ENCODE measurements around the gene KCNJ8. TPM values are rescaled to one million over a fixed set of nuclear protein-coding genes. Genes with fewer than 3 reads are reported as not detected.

KCNJ8 gene
- 10 to 100 TPM; 15.2 to 26.2 TPM for total RNA-seq

DNA sequence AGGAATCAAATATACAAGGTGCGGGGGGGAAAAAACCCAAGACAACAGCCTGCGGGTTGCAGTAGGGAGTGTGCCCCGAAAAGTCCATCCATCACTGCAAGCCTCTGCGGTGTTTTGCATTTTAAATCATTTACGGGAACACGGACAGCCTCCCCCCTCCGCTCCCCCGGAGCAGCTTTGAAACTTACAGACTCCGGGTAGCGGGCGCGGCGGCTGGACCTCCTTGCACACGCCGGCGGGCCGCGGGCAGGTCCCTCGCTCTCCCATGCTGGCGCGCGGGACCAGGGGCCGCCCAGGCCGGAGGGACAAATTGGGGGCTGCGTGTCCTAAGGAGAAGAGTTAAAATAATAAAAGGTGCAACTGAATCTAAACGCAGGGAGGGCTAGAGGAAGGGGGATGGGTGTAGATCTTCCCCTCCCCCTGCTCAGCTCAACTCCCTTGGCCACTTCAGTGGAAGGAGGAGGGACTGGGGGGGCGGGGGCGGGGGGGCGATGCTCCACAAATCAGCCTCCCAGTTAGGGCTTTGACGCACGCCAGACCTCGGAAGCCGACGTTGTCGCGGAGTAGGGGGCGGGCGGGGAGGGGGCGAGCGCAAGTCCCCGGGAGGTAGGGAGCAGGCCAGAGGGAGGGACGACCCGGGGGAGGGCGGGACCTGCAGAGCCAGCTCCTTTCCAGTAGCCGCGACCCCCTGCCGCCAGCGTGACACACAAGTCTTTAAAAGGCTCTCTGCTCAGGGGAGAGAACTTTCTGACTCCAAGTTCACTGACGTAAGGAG lies at the start of gene KCNJ8:
TSS of gene KCNJ8 (minus strand) at position 349 of the 775 bp plus-strand sequence. CDS start 1,090 bp downstream, outside the sequence.
- H3K4me3 ChIP-seq: peak within 1 kb of the TSS in 1 of 2 donors; percentile 42
- peak within 1 kb of the TSS; percentile 65 to 93 (median 89) for H3K27ac ChIP-seq
- DNase-seq (peak; percentile 84 to 95 (median 88)), ATAC-seq (peak; percentile 87)
- no peaks in the 10 kb centered on the region for H3K27me3 ChIP-seq
- no peaks in the 10 kb centered on the region for H3K36me3 ChIP-seq (replicated peaks in 1 of 2; ENCODE audit: insufficient read depth in 1 of 2, low read depth in 2 of 2)
- intact Hi-C loops (cut with DNase I): no loop called here
- H3K4me1 ChIP-seq: peaks cover 46% of the 10 kb centered on the region
- no peaks in the 10 kb centered on the region for H3K9me3 ChIP-seq
- TF ChIP-seq, protein P1, sequence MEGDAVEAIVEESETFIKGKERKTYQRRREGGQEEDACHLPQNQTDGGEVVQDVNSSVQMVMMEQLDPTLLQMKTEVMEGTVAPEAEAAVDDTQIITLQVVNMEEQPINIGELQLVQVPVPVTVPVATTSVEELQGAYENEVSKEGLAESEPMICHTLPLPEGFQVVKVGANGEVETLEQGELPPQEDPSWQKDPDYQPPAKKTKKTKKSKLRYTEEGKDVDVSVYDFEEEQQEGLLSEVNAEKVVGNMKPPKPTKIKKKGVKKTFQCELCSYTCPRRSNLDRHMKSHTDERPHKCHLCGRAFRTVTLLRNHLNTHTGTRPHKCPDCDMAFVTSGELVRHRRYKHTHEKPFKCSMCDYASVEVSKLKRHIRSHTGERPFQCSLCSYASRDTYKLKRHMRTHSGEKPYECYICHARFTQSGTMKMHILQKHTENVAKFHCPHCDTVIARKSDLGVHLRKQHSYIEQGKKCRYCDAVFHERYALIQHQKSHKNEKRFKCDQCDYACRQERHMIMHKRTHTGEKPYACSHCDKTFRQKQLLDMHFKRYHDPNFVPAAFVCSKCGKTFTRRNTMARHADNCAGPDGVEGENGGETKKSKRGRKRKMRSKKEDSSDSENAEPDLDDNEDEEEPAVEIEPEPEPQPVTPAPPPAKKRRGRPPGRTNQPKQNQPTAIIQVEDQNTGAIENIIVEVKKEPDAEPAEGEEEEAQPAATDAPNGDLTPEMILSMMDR (IDR thresholded peaks at IDR 0.05): peak in 1 of 7 experiments; percentile 6
- TF ChIP-seq POLR2A (IDR thresholded peaks at IDR 0.05): peak in 2 of 3 donors; percentile 75 to 89
- 1 to 2% methylated on average over 38 to 43 of the region's 49 CpGs for WGBS, 2 donors

GRCh38 chr12:21823581-21823980 lies 49.1 kb upstream of the KCNJ8 start:
- Histone ChIP-seq H3K4me3 (no peak overlapping the region), H3K27ac (no peak overlapping the region), H3K27me3 (no peaks in the 10 kb centered on the region), H3K9me3 (no peaks in the 10 kb centered on the region), H3K4me1 (peaks cover 30% of the 10 kb centered on the region), H3K36me3 (replicated peaks in 1 of 2; ENCODE audit: insufficient read depth in 1 of 2, low read depth in 2 of 2) (no peaks in the 10 kb centered on the region)
- peak; percentile 26 for ATAC-seq
- 89 to 91% methylated on average over 8 of the region's 8 CpGs for WGBS, 2 donors
- intact Hi-C loops (cut with DNase I): no loop called here
- peak in 3 of 4 donors; percentile 7 to 14 (median 11) for DNase-seq
- TF ChIP-seq, protein P1 (IDR thresholded peaks at IDR 0.05): no peak
- TF ChIP-seq POLR2A (IDR thresholded peaks at IDR 0.05): no peak

GRCh38 chr12:21819678-21820077 lies 45.2 kb upstream of the KCNJ8 start:
- Histone ChIP-seq H3K4me1 (peaks cover 8% of the 10 kb centered on the region), H3K27me3 (no peaks in the 10 kb centered on the region), H3K36me3 (replicated peaks in 1 of 2; ENCODE audit: insufficient read depth in 1 of 2, low read depth in 2 of 2) (no peaks in the 10 kb centered on the region), H3K9me3 (no peaks in the 10 kb centered on the region), H3K4me3 (no peak overlapping the region), H3K27ac (no peak overlapping the region)
- no peak for DNase-seq
- no peak for TF ChIP-seq POLR2A (IDR thresholded peaks at IDR 0.05)
- TF ChIP-seq, protein P1 (IDR thresholded peaks at IDR 0.05): no peak
- intact Hi-C loops (cut with DNase I): no loop called here
- ATAC-seq: no peak

DNA sequence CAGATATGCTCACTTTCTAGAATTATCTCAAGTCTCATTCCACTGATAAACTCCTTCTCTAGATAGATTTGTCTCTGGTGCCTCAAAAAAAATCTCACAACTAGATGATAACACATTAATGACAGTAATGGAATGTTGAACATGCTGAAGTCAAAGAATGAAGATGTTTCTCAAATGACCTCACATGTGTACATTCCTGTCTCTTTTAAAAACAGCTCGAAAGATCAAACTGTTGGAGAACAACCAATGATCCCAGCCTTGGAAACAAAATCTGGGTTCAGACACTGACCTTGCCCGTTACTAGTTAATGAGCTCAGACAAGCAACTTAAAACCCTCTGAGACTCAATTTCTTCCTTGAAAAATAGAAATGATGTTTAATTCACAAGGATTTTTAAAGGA lies 44.7 kb upstream of the KCNJ8 start:
- H3K36me3 ChIP-seq (replicated peaks in 1 of 2; ENCODE audit: insufficient read depth in 1 of 2, low read depth in 2 of 2): no peaks in the 10 kb centered on the region
- no peak for TF ChIP-seq POLR2A (IDR thresholded peaks at IDR 0.05)
- TF ChIP-seq, protein P1 (IDR thresholded peaks at IDR 0.05): no peak
- H3K27me3 ChIP-seq: no peaks in the 10 kb centered on the region
- peaks cover 11% of the 10 kb centered on the region for H3K4me1 ChIP-seq
- ATAC-seq (no peak), DNase-seq (no peak)
- H3K4me3 ChIP-seq: no peak overlapping the region
- WGBS, 2 donors: 41 to 47% methylated on average over 2 of the region's 2 CpGs
- H3K27ac ChIP-seq: no peak overlapping the region
- intact Hi-C loops (cut with DNase I): no loop called here
- no peaks in the 10 kb centered on the region for H3K9me3 ChIP-seq

DNA sequence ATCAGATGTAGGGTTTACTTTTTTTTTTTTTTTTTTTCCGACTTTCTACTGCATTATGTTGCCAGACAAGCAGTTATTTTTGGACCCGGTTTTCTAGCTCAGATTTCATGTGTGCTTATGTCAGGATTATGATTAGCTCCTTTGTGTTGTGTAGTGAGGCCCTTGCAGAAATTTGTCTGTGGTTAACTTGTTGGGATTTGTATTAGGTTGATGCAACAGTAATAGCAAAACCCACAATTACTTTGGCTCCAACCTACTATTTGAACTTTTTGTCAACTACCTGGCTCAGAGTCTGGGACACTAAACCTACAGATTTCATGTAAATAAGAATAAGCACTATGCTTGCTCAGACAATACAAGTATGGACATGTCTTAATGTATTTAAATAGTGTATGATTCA lies 44.1 kb upstream of the KCNJ8 start:
- Histone ChIP-seq H3K27me3 (no peaks in the 10 kb centered on the region), H3K36me3 (replicated peaks in 1 of 2; ENCODE audit: insufficient read depth in 1 of 2, low read depth in 2 of 2) (no peaks in the 10 kb centered on the region), H3K4me1 (peaks cover 14% of the 10 kb centered on the region), H3K27ac (no peak overlapping the region), H3K9me3 (no peaks in the 10 kb centered on the region), H3K4me3 (no peak overlapping the region)
- 19 to 33% methylated on average over 2 of the region's 2 CpGs for WGBS, 2 donors
- no peak for TF ChIP-seq POLR2A (IDR thresholded peaks at IDR 0.05)
- TF ChIP-seq, protein P1 (IDR thresholded peaks at IDR 0.05): no peak
- DNase-seq (no peak), ATAC-seq (no peak)
- intact Hi-C loops (cut with DNase I): no loop called here
